Trophoblast cell (in vitro differentiated cells and primary cell): Measurements from ENCODE around the gene SLC19A1.
A peak's percentile ranks its signal among the peaks of the same experiment; 100 is the strongest.

Experiments
- DNase-seq, 2 donors: peaks; one replicate each; pipeline ENCODE4 v3.0.0-alpha.2; 2016
- H2AFZ ChIP-seq: 2 replicates; pipeline ENCODE4 v1.6.1; 2013; ENCODE audit warnings: low read length, moderate library complexity, mild to moderate bottlenecking; ENCODE audit not compliant: insufficient read depth, poor library complexity
- H2AK5ac ChIP-seq: 2 replicates; pipeline ENCODE4 v1.6.1; 2013; ENCODE audit warnings: mild to moderate bottlenecking, low read length
- H2BK120ac ChIP-seq: 2 replicates; pipeline ENCODE4 v1.6.1; 2013; ENCODE audit warnings: low read length, mild to moderate bottlenecking, moderate library complexity; ENCODE audit not compliant: insufficient read depth, poor library complexity
- H2BK12ac ChIP-seq: 2 replicates; pipeline ENCODE4 v1.6.1; 2013; ENCODE audit warnings: mild to moderate bottlenecking, low read length, moderate library complexity
- H2BK5ac ChIP-seq: 2 replicates; pipeline ENCODE4 v1.6.1; 2013; ENCODE audit warnings: low read length, low read depth, moderate library complexity, mild to moderate bottlenecking; ENCODE audit not compliant: poor library complexity
- H3K14ac ChIP-seq: 2 replicates; pipeline ENCODE4 v1.6.1; 2013; ENCODE audit warnings: mild to moderate bottlenecking, low read length
- H3K18ac ChIP-seq: 2 replicates; pipeline ENCODE4 v1.6.1; 2013; ENCODE audit warnings: mild to moderate bottlenecking, low read length
- H3K23ac ChIP-seq: 2 replicates; pipeline ENCODE4 v1.6.1; 2013; ENCODE audit warnings: low read length
- H3K27ac ChIP-seq: 2 replicates; pipeline ENCODE4 v1.5.1; 2013; ENCODE audit warnings: low read depth, mild to moderate bottlenecking, inconsistent platforms, low read length, moderate library complexity
- H3K27me3 ChIP-seq: 2 replicates; pipeline ENCODE4 v1.6.1; 2013; ENCODE audit warnings: inconsistent platforms, mild to moderate bottlenecking, low read length, moderate library complexity; ENCODE audit not compliant: insufficient read depth
- H3K36me3 ChIP-seq, 2 experiments: 1 replicate in 1 of 2; 2 replicates in 1 of 2; pipeline ENCODE4 v1.6.1; 2013; ENCODE audit warnings: low read length in 2 of 2, mild to moderate bottlenecking in 2 of 2, moderate library complexity in 1 of 2; ENCODE audit not compliant: insufficient read depth in 2 of 2, control insufficient read depth in 1 of 2
- H3K4ac ChIP-seq: 2 replicates; pipeline ENCODE4 v1.6.1; 2013; ENCODE audit warnings: low read depth, mild to moderate bottlenecking, low read length, moderate library complexity
- H3K4me1 ChIP-seq, 2 experiments: 1 replicate in 1 of 2; 2 replicates in 1 of 2; pipeline ENCODE4 v1.6.1; 2013; ENCODE audit warnings: low read length in 2 of 2, mild to moderate bottlenecking in 2 of 2, moderate library complexity in 1 of 2; ENCODE audit not compliant: insufficient read depth in 2 of 2, control insufficient read depth in 1 of 2
- H3K4me2 ChIP-seq: 2 replicates; pipeline ENCODE4 v1.6.1; 2013; ENCODE audit warnings: inconsistent platforms, mild to moderate bottlenecking, low read length, moderate library complexity
- H3K4me3 ChIP-seq: 2 replicates; pipeline ENCODE4 v1.5.1; 2013; ENCODE audit warnings: mild to moderate bottlenecking, low read depth, low read length, inconsistent platforms
- H3K79me1 ChIP-seq: one replicate; pipeline ENCODE4 v1.6.1; 2013; ENCODE audit warnings: low read length
- H3K79me2 ChIP-seq: 2 replicates; pipeline ENCODE4 v1.6.1; 2013; ENCODE audit warnings: low read length, mild to moderate bottlenecking; ENCODE audit not compliant: control insufficient read depth, insufficient read depth, poor library complexity
- H3K9ac ChIP-seq: 2 replicates; pipeline ENCODE4 v1.6.1; 2013; ENCODE audit warnings: mild to moderate bottlenecking, low read length
- H3K9me3 ChIP-seq: 2 replicates; pipeline ENCODE4 v1.6.1; 2013; ENCODE audit warnings: low read depth, mild to moderate bottlenecking, control low read depth, inconsistent platforms, low read length; ENCODE audit not compliant: insufficient read depth
- H4K12ac ChIP-seq: 2 replicates; pipeline ENCODE4 v1.6.1; 2013; ENCODE audit warnings: low read depth, mild to moderate bottlenecking, low read length, moderate library complexity
- H4K8ac ChIP-seq: 2 replicates; pipeline ENCODE4 v1.6.1; 2013; ENCODE audit warnings: low read depth, mild to moderate bottlenecking, low read length, moderate library complexity
- H4K91ac ChIP-seq: one replicate; pipeline ENCODE4 v1.6.1; 2013; ENCODE audit warnings: low read depth, mild to moderate bottlenecking, low read length, moderate library complexity
- WGBS: extraction: QIAGEN DNeasy Blood & Tissue Kit; methylation state at CpG from one replicate; pipeline ENCODE4 v1.1.7; 2013; ENCODE audit warnings: missing lambda C conversion rate; ENCODE audit not compliant: insufficient read length, insufficient coverage; ENCODE audit errors: extremely low coverage; 5-methylcytosine and 5-hydroxymethylcytosine counted together

SLC19A1 gene

GRCh38 chr21:45589686-45590245 is 47.5 kb upstream of the SLC19A1 start:
- Histone ChIP-seq H3K79me2 (no peaks in the 10 kb centered on the region), H3K4ac (no peak overlapping the region), H4K12ac (no peak overlapping the region), H3K4me1 (no peaks in the 10 kb centered on the region), H3K79me1 (no peaks in the 10 kb centered on the region), H3K4me2 (peak overlapping the region; percentile 51), H3K27ac (no peak overlapping the region), H2BK120ac (no peak overlapping the region), H3K18ac (no peak overlapping the region), H3K9me3 (peaks cover 12% of the 10 kb centered on the region), H4K8ac (no peak overlapping the region), H2BK12ac (no peak overlapping the region), H2AK5ac (no peak overlapping the region), H3K14ac (no peak overlapping the region), H4K91ac (no peak overlapping the region), H3K36me3 (no peaks in the 10 kb centered on the region), H3K27me3 (no peaks in the 10 kb centered on the region), H3K9ac (no peak overlapping the region), H2BK5ac (no peak overlapping the region), H3K23ac (no peak overlapping the region), H2AFZ (peak overlapping the region; percentile 6), H3K4me3 (no peak overlapping the region)
- DNase-seq, result no peak
- no CpG with 5 or more reads among the region's 41 CpGs for WGBS

- Histone ChIP-seq H4K91ac (no peak overlapping the region), H3K9ac (no peak overlapping the region), H2AK5ac (no peak overlapping the region), H3K27ac (no peak overlapping the region), H3K9me3 (peaks cover 14% of the 10 kb centered on the region), H3K18ac (no peak overlapping the region), H3K23ac (no peak overlapping the region), H2BK5ac (no peak overlapping the region), H3K4me3 (no peak overlapping the region), H2BK12ac (no peak overlapping the region), H3K14ac (no peak overlapping the region), H3K79me1 (no peaks in the 10 kb centered on the region), H3K4me2 (no peak overlapping the region), H4K8ac (no peak overlapping the region), H3K36me3 (no peaks in the 10 kb centered on the region), H2BK120ac (no peak overlapping the region), H3K79me2 (no peaks in the 10 kb centered on the region), H2AFZ (no peak overlapping the region), H3K27me3 (no peaks in the 10 kb centered on the region), H4K12ac (no peak overlapping the region), H3K4ac (no peak overlapping the region), H3K4me1 (no peaks in the 10 kb centered on the region)
- WGBS, result no CpG with 5 or more reads among the region's 5 CpGs
- no peak for DNase-seq
Measured at GRCh38 chr21:45588871-45589491, 46.7 kb upstream of the SLC19A1 start.

GRCh38 chr21:45588086-45588825 is 46.0 kb upstream of the SLC19A1 start:
- no peak overlapping the region for H4K12ac ChIP-seq
- no peaks in the 10 kb centered on the region for H3K27me3 ChIP-seq
- no peak overlapping the region for H3K27ac ChIP-seq
- H3K36me3 ChIP-seq, result no peaks in the 10 kb centered on the region
- H3K9me3 ChIP-seq, result peaks cover 16% of the 10 kb centered on the region
- H4K91ac ChIP-seq, result no peak overlapping the region
- no peak overlapping the region for H3K4me3 ChIP-seq
- H3K9ac ChIP-seq, result no peak overlapping the region
- no peak overlapping the region for H2AFZ ChIP-seq
- H2AK5ac ChIP-seq, result no peak overlapping the region
- no peak overlapping the region for H3K18ac ChIP-seq
- H3K23ac ChIP-seq, result no peak overlapping the region
- H2BK120ac ChIP-seq, result no peak overlapping the region
- no peaks in the 10 kb centered on the region for H3K79me2 ChIP-seq
- no peak overlapping the region for H3K4me2 ChIP-seq
- H3K4me1 ChIP-seq, result no peaks in the 10 kb centered on the region
- H4K8ac ChIP-seq, result no peak overlapping the region
- no peak overlapping the region for H3K4ac ChIP-seq
- no peak overlapping the region for H3K14ac ChIP-seq
- WGBS, result no CpG with 5 or more reads among the region's 10 CpGs
- H2BK5ac ChIP-seq, result no peak overlapping the region
- no peak for DNase-seq
- H3K79me1 ChIP-seq, result no peaks in the 10 kb centered on the region
- H2BK12ac ChIP-seq, result no peak overlapping the region

- Histone ChIP-seq H4K12ac (no peak overlapping the region), H3K79me1 (no peaks in the 10 kb centered on the region), H3K14ac (no peak overlapping the region), H2AFZ (no peak overlapping the region), H2BK12ac (no peak overlapping the region), H3K36me3 (no peaks in the 10 kb centered on the region), H2AK5ac (no peak overlapping the region), H3K79me2 (no peaks in the 10 kb centered on the region), H3K4me3 (no peak overlapping the region), H4K91ac (no peak overlapping the region), H3K9me3 (peaks cover 17% of the 10 kb centered on the region), H3K4ac (no peak overlapping the region), H4K8ac (no peak overlapping the region), H2BK5ac (no peak overlapping the region), H3K18ac (no peak overlapping the region), H3K27ac (no peak overlapping the region), H3K27me3 (no peaks in the 10 kb centered on the region), H3K9ac (no peak overlapping the region), H3K23ac (no peak overlapping the region), H3K4me1 (no peaks in the 10 kb centered on the region), H3K4me2 (no peak overlapping the region), H2BK120ac (no peak overlapping the region)
- DNase-seq, result no peak
- no CpG with 5 or more reads among the region's 5 CpGs for WGBS
Measured at GRCh38 chr21:45586289-45586858, 44.1 kb upstream of the SLC19A1 start.
